Parathyroid adenoma (tissue), 2 donors: ENCODE results near the gene PKNOX2.

ENCODE experiments used
- H2AFZ ChIP-seq: fragments of 300-600 bp; sonication (generic); one replicate; pipeline ENCODE4 v1.7.0; 2017; ENCODE audit warnings: antibody characterized with exemption, mild to moderate bottlenecking
- H3K27ac ChIP-seq: fragments of 300-600 bp; sonication (generic); one replicate; pipeline ENCODE4 v1.7.0; 2017
- H3K27me3 ChIP-seq: fragments of 300-600 bp; sonication (generic); one replicate; pipeline ENCODE4 v1.7.0; 2017; ENCODE audit warnings: low read length; ENCODE audit not compliant: control insufficient read depth, insufficient read depth
- H3K36me3 ChIP-seq: fragments of 300-600 bp; sonication (generic); one replicate; pipeline ENCODE4 v1.7.0; 2017; ENCODE audit warnings: low read length; ENCODE audit not compliant: control insufficient read depth, insufficient read depth
- H3K4me1 ChIP-seq: fragments of 300-600 bp; sonication (generic); one replicate; pipeline ENCODE4 v1.7.0; 2017; ENCODE audit warnings: control low read depth
- H3K4me2 ChIP-seq: fragments of 300-600 bp; sonication (generic); one replicate; pipeline ENCODE4 v1.7.0; 2017; ENCODE audit warnings: low read length
- H3K4me3 ChIP-seq: fragments of 300-600 bp; sonication (generic); one replicate; pipeline ENCODE4 v1.7.0; 2017; ENCODE audit warnings: low read depth, low read length
- H3K79me2 ChIP-seq: fragments of 300-600 bp; sonication (generic); one replicate; pipeline ENCODE4 v1.7.0; 2017; ENCODE audit warnings: control low read depth
- H3K9ac ChIP-seq: fragments of 300-600 bp; sonication (generic); one replicate; pipeline ENCODE4 v1.7.0; 2017; ENCODE audit warnings: mild to moderate bottlenecking
- H3K9me3 ChIP-seq: fragments of 300-600 bp; sonication (generic); one replicate; pipeline ENCODE4 v1.7.0; 2017; ENCODE audit warnings: low read length; ENCODE audit not compliant: control insufficient read depth
- CTCF ChIP-seq: fragments of 300-600 bp; sonication (generic); IDR thresholded peaks from one replicate; pipeline ENCODE4 v1.7.0; 2017; ENCODE audit warnings: antibody characterized with exemption, mild to moderate bottlenecking
- donor health status: primary hyperparathyroidism.

The PKNOX2 gene

GRCh38 chr11:125476721-125477120, 312.2 kb downstream of the PKNOX2 start:
- Histone ChIP-seq H3K27me3 (no peaks in the 10 kb centered on the region), H3K79me2 (no peaks in the 10 kb centered on the region), H2AFZ (no peak overlapping the region), H3K9ac (no peak overlapping the region), H3K4me1 (no peaks in the 10 kb centered on the region), H3K4me2 (no peak overlapping the region), H3K36me3 (no peaks in the 10 kb centered on the region), H3K9me3 (no peaks in the 10 kb centered on the region), H3K27ac (no peak overlapping the region), H3K4me3 (no peak overlapping the region)
- TF ChIP-seq CTCF: no peak

- no peaks in the 10 kb centered on the region for H3K4me1 ChIP-seq
- no peak for TF ChIP-seq CTCF
- H3K79me2 ChIP-seq: no peaks in the 10 kb centered on the region
- no peaks in the 10 kb centered on the region for H3K9me3 ChIP-seq
- H3K36me3 ChIP-seq: no peaks in the 10 kb centered on the region
- no peaks in the 10 kb centered on the region for H3K27me3 ChIP-seq
- no peak overlapping the region for H3K27ac ChIP-seq
- H3K4me2 ChIP-seq: no peak overlapping the region
- no peak overlapping the region for H3K4me3 ChIP-seq
- H3K9ac ChIP-seq: no peak overlapping the region
- H2AFZ ChIP-seq: no peak overlapping the region
Measured at GRCh38 chr11:125479137-125479536, 314.6 kb downstream of the PKNOX2 start.

- no peaks in the 10 kb centered on the region for H3K79me2 ChIP-seq
- H3K9me3 ChIP-seq: no peaks in the 10 kb centered on the region
- no peaks in the 10 kb centered on the region for H3K36me3 ChIP-seq
- H3K4me1 ChIP-seq: no peaks in the 10 kb centered on the region
- H3K9ac ChIP-seq: no peak overlapping the region
- no peak overlapping the region for H3K4me2 ChIP-seq
- H2AFZ ChIP-seq: no peak overlapping the region
- H3K4me3 ChIP-seq: no peak overlapping the region
- no peaks in the 10 kb centered on the region for H3K27me3 ChIP-seq
- no peak overlapping the region for H3K27ac ChIP-seq
- no peak for TF ChIP-seq CTCF
Measured at GRCh38 chr11:125481531-125481930, 317.0 kb downstream of the PKNOX2 start.
